Activated naive CD4-positive, alpha-beta T cell treated with anti-CD3 and anti-CD28 coated beads, Interleukin-2, amount 10 ng/mL, durations not matched to agents 7 days and 5 days (primary cell): ENCODE results near the gene UBE2F.

Experiments
- CTCF ChIA-PET: fragments of 350-600 bp; sonication (Branson Sonifier 250); formaldehyde crosslinking; loops from one replicate; lab custom pipeline; 2021; ENCODE audit warnings: antibody characterized with exemption; lab: Charles Lee
- DNase-seq: peaks from one replicate; pipeline ENCODE4 v3.0.0-alpha.2; 2020
- H3K27ac Mint-ChIP-seq: one replicate; pipeline ENCODE4 v1.8.0; 2021; ENCODE audit warnings: mild to moderate bottlenecking, moderate library complexity, mixed read lengths
- H3K27me3 Mint-ChIP-seq: one replicate; pipeline ENCODE4 v1.8.0; 2021; ENCODE audit warnings: mild to moderate bottlenecking, mixed read lengths
- H3K36me3 Mint-ChIP-seq: one replicate; pipeline ENCODE4 v1.8.0; 2021; ENCODE audit warnings: mixed read lengths
- H3K4me1 Mint-ChIP-seq: one replicate; pipeline ENCODE4 v1.8.0; 2021; ENCODE audit warnings: mixed read lengths
- H3K4me3 Mint-ChIP-seq: one replicate; pipeline ENCODE4 v1.8.0; 2021; ENCODE audit warnings: mild to moderate bottlenecking, moderate library complexity, mixed read lengths
- H3K9me3 Mint-ChIP-seq: one replicate; pipeline ENCODE4 v1.8.0; 2021; ENCODE audit warnings: mixed read lengths

UBE2F gene

GRCh38 chr2:238082151-238082550, 115.3 kb downstream of the UBE2F start:
- Mint-ChIP-seq H3K4me3 (no peak overlapping the region), H3K27ac (no peak overlapping the region), H3K9me3 (no peaks in the 10 kb centered on the region), H3K4me1 (peaks cover 4% of the 10 kb centered on the region), H3K27me3 (no peaks in the 10 kb centered on the region), H3K36me3 (peaks cover 45% of the 10 kb centered on the region)
- DNase-seq, result no peak
- CTCF ChIA-PET, result no interaction called here

GRCh38 chr2:238082827-238083226, 116.0 kb downstream of the UBE2F start:
- H3K27ac Mint-ChIP-seq, result no peak overlapping the region
- no peak overlapping the region for H3K4me3 Mint-ChIP-seq
- CTCF ChIA-PET, result no interaction called here
- H3K9me3 Mint-ChIP-seq, result no peaks in the 10 kb centered on the region
- no peaks in the 10 kb centered on the region for H3K27me3 Mint-ChIP-seq
- H3K4me1 Mint-ChIP-seq, result peaks cover 8% of the 10 kb centered on the region
- H3K36me3 Mint-ChIP-seq, result peaks cover 44% of the 10 kb centered on the region
- DNase-seq, result no peak

GRCh38 chr2:238083919-238084318, 117.1 kb downstream of the UBE2F start:
- Mint-ChIP-seq H3K27me3 (no peaks in the 10 kb centered on the region), H3K9me3 (no peaks in the 10 kb centered on the region), H3K36me3 (peaks cover 44% of the 10 kb centered on the region), H3K4me1 (peaks cover 8% of the 10 kb centered on the region), H3K4me3 (no peak overlapping the region), H3K27ac (no peak overlapping the region)
- DNase-seq, result no peak
- CTCF ChIA-PET, result no interaction called here

GRCh38 chr2:238084761-238085160, 117.9 kb downstream of the UBE2F start:
- no peak for DNase-seq
- Mint-ChIP-seq H3K36me3 (peaks cover 44% of the 10 kb centered on the region), H3K4me3 (no peak overlapping the region), H3K9me3 (no peaks in the 10 kb centered on the region), H3K27me3 (no peaks in the 10 kb centered on the region), H3K4me1 (peaks cover 8% of the 10 kb centered on the region), H3K27ac (no peak overlapping the region)
- CTCF ChIA-PET, result no interaction called here

GRCh38 chr2:238085899-238086298, 119.1 kb downstream of the UBE2F start:
- no peak for DNase-seq
- Mint-ChIP-seq H3K27ac (no peak overlapping the region), H3K4me1 (peaks cover 8% of the 10 kb centered on the region), H3K27me3 (no peaks in the 10 kb centered on the region), H3K36me3 (peaks cover 40% of the 10 kb centered on the region), H3K9me3 (no peaks in the 10 kb centered on the region), H3K4me3 (no peak overlapping the region)
- CTCF ChIA-PET, result no interaction called here

- CTCF ChIA-PET, result interaction anchor here (1.3 to 1.4 kb wide), 2 partner anchors 118 to 164 kb away, joined by 3 to 4 read pairs; no protein-coding TSS in a partner anchor
- Mint-ChIP-seq H3K9me3 (no peaks in the 10 kb centered on the region), H3K36me3 (peaks cover 32% of the 10 kb centered on the region), H3K4me3 (no peak overlapping the region), H3K27me3 (no peaks in the 10 kb centered on the region), H3K4me1 (peaks cover 8% of the 10 kb centered on the region), H3K27ac (no peak overlapping the region)
- no peak for DNase-seq
Observed at GRCh38 chr2:238087211-238087610, 120.4 kb downstream of the UBE2F start.

GRCh38 chr2:238090887-238091286, 124.1 kb downstream of the UBE2F start:
- H3K27me3 Mint-ChIP-seq, result no peaks in the 10 kb centered on the region
- peaks cover 12% of the 10 kb centered on the region for H3K36me3 Mint-ChIP-seq
- DNase-seq, result no peak
- no peaks in the 10 kb centered on the region for H3K9me3 Mint-ChIP-seq
- CTCF ChIA-PET, result no interaction called here
- peaks cover 8% of the 10 kb centered on the region for H3K4me1 Mint-ChIP-seq
- no peak overlapping the region for H3K4me3 Mint-ChIP-seq
- no peak overlapping the region for H3K27ac Mint-ChIP-seq

- CTCF ChIA-PET, result no interaction called here
- H3K27ac Mint-ChIP-seq, result no peak overlapping the region
- peaks cover 8% of the 10 kb centered on the region for H3K4me1 Mint-ChIP-seq
- H3K27me3 Mint-ChIP-seq, result no peaks in the 10 kb centered on the region
- peaks cover 12% of the 10 kb centered on the region for H3K36me3 Mint-ChIP-seq
- DNase-seq, result no peak
- H3K4me3 Mint-ChIP-seq, result no peak overlapping the region
- no peaks in the 10 kb centered on the region for H3K9me3 Mint-ChIP-seq
Observed at GRCh38 chr2:238091436-238092060, 124.7 kb downstream of the UBE2F start.
